ENCODE results near the gene RTL5. TPM values are rescaled to one million over a fixed set of nuclear protein-coding genes. Genes with fewer than 3 reads are reported as not detected.

The RTL5 gene
- total RNA-seq, 1 donor from 2014 or later: 23.0 TPM

DNA sequence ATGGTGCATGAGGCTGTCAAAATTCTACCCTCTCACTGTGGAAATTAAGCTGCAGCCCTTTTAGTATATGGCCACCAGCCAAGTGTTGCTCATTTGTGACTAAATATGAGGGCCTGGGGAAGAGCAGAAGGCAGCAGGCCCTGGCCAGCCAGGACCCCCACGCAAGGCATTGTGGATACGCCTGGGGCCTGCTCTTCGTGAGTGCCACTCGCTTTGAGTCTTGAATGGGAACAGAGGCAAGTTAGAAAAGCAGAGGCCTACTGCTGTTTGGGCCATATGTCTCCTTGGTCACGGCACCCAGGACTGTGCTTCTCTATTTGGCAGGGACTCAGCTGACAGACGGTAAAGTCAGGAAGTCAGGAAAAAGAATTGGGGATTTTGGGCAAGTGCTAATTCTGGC, 10.9 kb downstream of the RTL5 start:
- DNase-seq (ENCODE audit: low read depth, low spot score): no peak
- Mint-ChIP-seq H3K36me3 (ENCODE audit: low read depth) (no peaks in the 10 kb centered on the region), H3K27me3 (ENCODE audit: low read depth) (no peaks in the 10 kb centered on the region), H3K4me1 (peaks cover 42% of the 10 kb centered on the region), H3K27ac (ENCODE audit: unreplicated experiment) (peak overlapping the region; percentile 57), H3K9me3 (peaks cover 8% of the 10 kb centered on the region), H3K4me3 (no peak overlapping the region)
- TF ChIP-seq, protein P1, sequence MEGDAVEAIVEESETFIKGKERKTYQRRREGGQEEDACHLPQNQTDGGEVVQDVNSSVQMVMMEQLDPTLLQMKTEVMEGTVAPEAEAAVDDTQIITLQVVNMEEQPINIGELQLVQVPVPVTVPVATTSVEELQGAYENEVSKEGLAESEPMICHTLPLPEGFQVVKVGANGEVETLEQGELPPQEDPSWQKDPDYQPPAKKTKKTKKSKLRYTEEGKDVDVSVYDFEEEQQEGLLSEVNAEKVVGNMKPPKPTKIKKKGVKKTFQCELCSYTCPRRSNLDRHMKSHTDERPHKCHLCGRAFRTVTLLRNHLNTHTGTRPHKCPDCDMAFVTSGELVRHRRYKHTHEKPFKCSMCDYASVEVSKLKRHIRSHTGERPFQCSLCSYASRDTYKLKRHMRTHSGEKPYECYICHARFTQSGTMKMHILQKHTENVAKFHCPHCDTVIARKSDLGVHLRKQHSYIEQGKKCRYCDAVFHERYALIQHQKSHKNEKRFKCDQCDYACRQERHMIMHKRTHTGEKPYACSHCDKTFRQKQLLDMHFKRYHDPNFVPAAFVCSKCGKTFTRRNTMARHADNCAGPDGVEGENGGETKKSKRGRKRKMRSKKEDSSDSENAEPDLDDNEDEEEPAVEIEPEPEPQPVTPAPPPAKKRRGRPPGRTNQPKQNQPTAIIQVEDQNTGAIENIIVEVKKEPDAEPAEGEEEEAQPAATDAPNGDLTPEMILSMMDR (conservative IDR thresholded peaks at IDR 0.05): no peak

DNA sequence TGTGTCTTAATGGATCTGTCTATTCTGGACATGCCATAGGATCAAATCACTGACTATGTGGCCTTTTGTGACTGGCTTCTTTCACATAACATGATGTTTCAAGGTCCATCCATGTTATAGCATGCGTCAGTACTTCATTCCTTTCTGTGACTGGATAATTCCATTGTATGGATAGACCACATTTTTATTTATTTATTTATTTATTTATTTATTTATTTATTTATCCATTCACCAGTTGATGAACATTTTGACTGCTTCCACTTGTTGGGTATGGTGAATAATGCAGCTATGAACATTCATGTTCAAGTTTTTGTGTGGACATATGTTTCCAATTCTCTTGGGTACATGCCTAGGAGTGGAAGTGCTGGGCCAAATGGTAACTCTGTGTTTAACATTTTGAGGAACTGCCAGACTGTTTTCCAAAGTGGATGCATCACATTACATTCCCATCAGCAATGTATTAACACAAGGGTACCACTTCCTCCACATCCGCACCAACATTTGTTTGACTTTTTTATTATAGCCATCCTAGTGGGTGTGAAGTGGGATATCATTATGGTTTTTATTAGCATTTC, 14.0 kb downstream of the RTL5 start:
- no peak overlapping the region for H3K4me3 Mint-ChIP-seq
- no peak for DNase-seq (ENCODE audit: low read depth, low spot score)
- peaks cover 3% of the 10 kb centered on the region for H3K9me3 Mint-ChIP-seq
- H3K4me1 Mint-ChIP-seq: peaks cover 34% of the 10 kb centered on the region
- H3K27ac Mint-ChIP-seq (ENCODE audit: unreplicated experiment): no peak overlapping the region
- TF ChIP-seq, protein P1 (conservative IDR thresholded peaks at IDR 0.05): no peak
- no peaks in the 10 kb centered on the region for H3K27me3 Mint-ChIP-seq (ENCODE audit: low read depth)
- H3K36me3 Mint-ChIP-seq (ENCODE audit: low read depth): no peaks in the 10 kb centered on the region

DNA sequence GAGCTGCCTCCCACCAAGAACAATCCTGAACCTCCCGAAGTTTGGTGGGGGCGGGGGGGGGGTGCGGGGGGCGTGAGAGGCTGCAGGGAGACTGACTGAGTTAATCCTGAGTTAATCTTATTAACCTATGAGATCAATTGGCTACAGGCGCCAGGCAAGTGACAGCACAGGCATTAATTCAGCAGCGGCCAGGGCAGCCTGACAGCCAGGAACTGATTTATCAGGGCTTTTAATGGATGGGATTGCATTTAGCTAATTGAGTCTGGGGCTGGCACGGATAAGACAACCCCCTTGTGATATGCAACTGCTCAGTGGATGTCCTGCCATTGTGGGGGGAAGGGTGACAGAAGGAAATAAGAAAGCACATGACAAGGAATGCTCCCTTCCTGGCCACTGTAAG, 16.3 kb downstream of the RTL5 start:
- H3K4me1 Mint-ChIP-seq: peaks cover 21% of the 10 kb centered on the region
- DNase-seq (ENCODE audit: low read depth, low spot score): no peak
- no peak overlapping the region for H3K4me3 Mint-ChIP-seq
- H3K27ac Mint-ChIP-seq (ENCODE audit: unreplicated experiment): no peak overlapping the region
- TF ChIP-seq, protein P1 (conservative IDR thresholded peaks at IDR 0.05): no peak
- H3K9me3 Mint-ChIP-seq: peaks cover 3% of the 10 kb centered on the region
- H3K36me3 Mint-ChIP-seq (ENCODE audit: low read depth): no peaks in the 10 kb centered on the region
- no peaks in the 10 kb centered on the region for H3K27me3 Mint-ChIP-seq (ENCODE audit: low read depth)

DNA sequence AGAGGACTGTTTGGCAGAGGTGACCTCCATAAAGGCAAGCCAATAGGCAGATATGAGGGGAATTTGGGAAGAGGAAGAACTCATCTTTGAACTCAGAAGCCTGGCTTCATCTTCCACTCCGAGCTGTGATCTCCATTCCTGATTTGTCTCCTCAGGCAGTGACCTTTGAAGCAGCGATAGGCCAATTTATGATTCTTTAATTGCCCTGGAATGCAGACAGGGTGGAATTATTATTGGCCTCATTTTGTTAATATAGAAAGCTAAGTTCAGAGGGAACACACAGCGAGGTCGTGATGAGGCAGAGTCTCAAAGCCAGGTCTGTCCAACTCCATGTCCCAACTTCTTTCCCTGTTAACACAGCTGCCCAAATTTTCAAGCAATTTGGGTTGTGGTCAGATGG, 16.9 kb downstream of the RTL5 start:
- H3K36me3 Mint-ChIP-seq (ENCODE audit: low read depth): no peaks in the 10 kb centered on the region
- DNase-seq (ENCODE audit: low read depth, low spot score): no peak
- no peaks in the 10 kb centered on the region for H3K27me3 Mint-ChIP-seq (ENCODE audit: low read depth)
- TF ChIP-seq, protein P1 (conservative IDR thresholded peaks at IDR 0.05): no peak
- no peak overlapping the region for H3K27ac Mint-ChIP-seq (ENCODE audit: unreplicated experiment)
- peaks cover 3% of the 10 kb centered on the region for H3K9me3 Mint-ChIP-seq
- no peak overlapping the region for H3K4me3 Mint-ChIP-seq
- peaks cover 26% of the 10 kb centered on the region for H3K4me1 Mint-ChIP-seq

DNA sequence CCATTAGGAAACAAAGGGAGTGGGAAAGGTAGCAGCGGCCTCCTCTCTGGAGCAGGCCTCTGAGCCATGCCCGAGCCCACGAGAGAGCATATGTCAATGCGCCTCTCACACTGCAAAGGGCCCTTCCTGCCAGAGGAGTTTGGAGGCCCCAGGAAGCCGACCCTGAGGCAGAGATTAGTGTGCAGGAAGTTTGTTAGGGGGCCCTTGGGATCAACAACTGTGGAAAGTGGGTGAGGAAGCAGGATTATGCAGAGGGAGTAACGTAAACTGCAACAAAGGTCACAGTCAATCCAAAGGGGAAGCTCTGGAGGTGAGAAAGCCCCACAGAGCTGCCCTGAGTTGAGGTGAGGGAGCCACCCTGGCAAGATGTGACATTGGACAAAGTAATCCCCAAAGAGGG, 17.4 kb downstream of the RTL5 start:
- DNase-seq (ENCODE audit: low read depth, low spot score): no peak
- no peak overlapping the region for H3K4me3 Mint-ChIP-seq
- no peaks in the 10 kb centered on the region for H3K36me3 Mint-ChIP-seq (ENCODE audit: low read depth)
- no peaks in the 10 kb centered on the region for H3K27me3 Mint-ChIP-seq (ENCODE audit: low read depth)
- TF ChIP-seq, protein P1 (conservative IDR thresholded peaks at IDR 0.05): no peak
- no peak overlapping the region for H3K27ac Mint-ChIP-seq (ENCODE audit: unreplicated experiment)
- peaks cover 26% of the 10 kb centered on the region for H3K4me1 Mint-ChIP-seq
- peaks cover 3% of the 10 kb centered on the region for H3K9me3 Mint-ChIP-seq
